GM18508 (cell line): ENCODE results near the gene RBM47.
"Not testable (repeated sequence)": the region's sequence is repeated elsewhere in the genome, so short reads cannot be mapped to it uniquely, and the experiment has no call there.

Experiments used
- ATAC-seq: cut with Tn5 transposase; IDR thresholded peaks from one replicate; pipeline ENCODE4 v1.9.1; 2021; ENCODE audit warnings: moderate number of reproducible peaks; ENCODE audit not compliant: insufficient read depth, unreplicated experiment

RBM47 gene

GRCh38 chr4:40462326-40462725 lies 167.3 kb downstream of the RBM47 start:
- ATAC-seq, result peak; percentile 45

- no peak for ATAC-seq
Measured at GRCh38 chr4:40461879-40462278, 167.8 kb downstream of the RBM47 start.

GRCh38 chr4:40461062-40461461 lies 168.6 kb downstream of the RBM47 start:
- ATAC-seq, result no peak

GRCh38 chr4:40458683-40459082 lies 171.0 kb downstream of the RBM47 start:
- no peak for ATAC-seq

- ATAC-seq, result no peak
Measured at GRCh38 chr4:40458109-40458508, 171.6 kb downstream of the RBM47 start.

GRCh38 chr4:40455340-40455902 lies 174.2 kb downstream of the RBM47 start:
- no peak for ATAC-seq

- ATAC-seq, result no peak
Measured at GRCh38 chr4:40454816-40455215, 174.8 kb downstream of the RBM47 start.

GRCh38 chr4:40453912-40454311 lies 175.8 kb downstream of the RBM47 start:
- ATAC-seq, result no peak

- no peak for ATAC-seq
Measured at GRCh38 chr4:40448875-40449274, 180.8 kb downstream of the RBM47 start.

- no peak for ATAC-seq
Measured at GRCh38 chr4:40446839-40447238, 182.8 kb downstream of the RBM47 start.

GRCh38 chr4:40446261-40446750 lies 183.4 kb downstream of the RBM47 start:
- not testable (repeated sequence) for ATAC-seq

GRCh38 chr4:40445671-40446070 lies 184.0 kb downstream of the RBM47 start:
- ATAC-seq, result no peak

- no peak for ATAC-seq
Measured at GRCh38 chr4:40441430-40441829, 188.2 kb downstream of the RBM47 start.

GRCh38 chr4:40439519-40439918 lies 190.1 kb downstream of the RBM47 start:
- no peak for ATAC-seq

- ATAC-seq, result no peak
Measured at GRCh38 chr4:40438384-40439026, 191.2 kb downstream of the RBM47 start.

- ATAC-seq, result no peak
Measured at GRCh38 chr4:40437741-40438383, 191.8 kb downstream of the RBM47 start.

GRCh38 chr4:40435306-40435705 lies 194.4 kb downstream of the RBM47 start:
- not testable (repeated sequence) for ATAC-seq

GRCh38 chr4:40434126-40434687 lies 195.5 kb downstream of the RBM47 start:
- ATAC-seq, result no peak

- ATAC-seq, result no peak
Measured at GRCh38 chr4:40432504-40432903, 197.2 kb downstream of the RBM47 start.

GRCh38 chr4:40427871-40428270 lies 201.8 kb downstream of the RBM47 start:
- ATAC-seq, result not testable (repeated sequence)

GRCh38 chr4:40427128-40427527 lies 202.5 kb downstream of the RBM47 start:
- ATAC-seq, result no peak
